HG03520 (cell line): ENCODE data around the gene LRRC9.

Experiments
- ATAC-seq: cut with Tn5 transposase; IDR thresholded peaks from one replicate; pipeline ENCODE4 v1.9.1; 2021; ENCODE audit warnings: mild to moderate bottlenecking, moderate library complexity; ENCODE audit not compliant: unreplicated experiment

The LRRC9 gene

GRCh38 chr14:60106339-60106738 lies 186.4 kb downstream of the LRRC9 start:
- ATAC-seq = no peak

- no peak for ATAC-seq
These were observed 187.5 kb downstream of the LRRC9 start for GRCh38 chr14:60107477-60107876.

GRCh38 chr14:60111732-60112131 lies 191.8 kb downstream of the LRRC9 start:
- no peak for ATAC-seq
